RWPE2 (cell line): ENCODE data around the gene NCOA6.
"Not testable (repeated sequence)": the region's sequence is repeated elsewhere in the genome, so short reads cannot be mapped to it uniquely, and the experiment has no call there.

Experiments
- ATAC-seq: fragments of 200-7000 bp; cut with Tn5 transposase; 3 replicates; pipeline ENCODE4 v1.9.1; 2021; ENCODE audit warnings: low read depth
- DNase-seq: peaks from one replicate; pipeline ENCODE4 v3.0.0-alpha.2; 2020; ENCODE audit warnings: low spot score
- H3K27ac ChIP-seq: fragments of 450-650 bp; 2 replicates; pipeline ENCODE4 v1.5.1; 2017; ENCODE audit warnings: mild to moderate bottlenecking; ENCODE audit not compliant: poor library complexity, severe bottlenecking
- H3K27me3 ChIP-seq: fragments of 250-450 bp; sonication (Bioruptor Pico); 2 replicates; pipeline ENCODE4 v1.5.1; 2021; ENCODE audit warnings: mild to moderate bottlenecking, moderate library complexity; ENCODE audit not compliant: insufficient read depth, poor library complexity, severe bottlenecking
- H3K36me3 ChIP-seq: fragments of 250-450 bp; sonication (Bioruptor Pico); 2 replicates; pipeline ENCODE4 v1.5.1; 2020; ENCODE audit warnings: low read depth, mild to moderate bottlenecking, moderate library complexity
- H3K4me1 ChIP-seq: fragments of 250-450 bp; sonication (Bioruptor Pico); 2 replicates; pipeline ENCODE4 v1.5.1; 2021; ENCODE audit warnings: mild to moderate bottlenecking, moderate library complexity; ENCODE audit not compliant: insufficient read depth, poor library complexity, severe bottlenecking
- H3K4me3 ChIP-seq: fragments of 250-450 bp; sonication (Bioruptor Pico); 2 replicates; pipeline ENCODE4 v1.5.1; 2021; ENCODE audit warnings: mild to moderate bottlenecking, moderate library complexity; ENCODE audit not compliant: severe bottlenecking
- H3K9me3 ChIP-seq: fragments of 250-450 bp; sonication (Bioruptor Pico); 2 replicates; pipeline ENCODE4 v1.5.1; 2021; ENCODE audit warnings: mild to moderate bottlenecking, moderate library complexity; ENCODE audit not compliant: severe bottlenecking
- TF ChIP-seq, protein P1 (sequence below): fragments of 450-650 bp; IDR thresholded peaks from one replicate; pipeline ENCODE4 v1.5.1; 2017; ENCODE audit warnings: mild to moderate bottlenecking, moderate library complexity; ENCODE audit not compliant: poor library complexity, severe bottlenecking

The NCOA6 gene

DNA sequence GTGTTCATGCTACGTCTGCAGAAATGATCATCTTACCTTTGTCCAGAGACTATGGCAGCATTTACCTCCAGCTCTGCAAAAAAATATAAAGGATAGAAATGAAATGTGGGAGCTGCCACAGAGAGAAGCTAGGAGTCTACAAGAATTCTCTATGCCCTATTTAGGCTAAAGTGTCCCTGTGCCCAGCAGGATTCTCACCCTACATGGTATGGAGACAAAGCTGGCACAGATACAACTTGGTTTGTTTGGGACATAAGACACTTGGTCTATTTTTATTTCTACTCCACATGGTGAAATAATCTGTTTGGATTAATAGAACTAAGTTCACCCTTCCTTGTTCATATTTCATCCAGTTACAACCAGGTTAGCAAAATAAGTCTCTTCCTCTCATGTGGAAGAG is 92.9 kb downstream of the NCOA6 start:
- ATAC-seq (no peak), DNase-seq (no peak)
- Histone ChIP-seq H3K36me3 (peaks cover 70% of the 10 kb centered on the region), H3K4me1 (no peaks in the 10 kb centered on the region), H3K4me3 (no peak overlapping the region), H3K27ac (no peak overlapping the region), H3K27me3 (no peaks in the 10 kb centered on the region), H3K9me3 (no peaks in the 10 kb centered on the region)
- TF ChIP-seq, protein P1, sequence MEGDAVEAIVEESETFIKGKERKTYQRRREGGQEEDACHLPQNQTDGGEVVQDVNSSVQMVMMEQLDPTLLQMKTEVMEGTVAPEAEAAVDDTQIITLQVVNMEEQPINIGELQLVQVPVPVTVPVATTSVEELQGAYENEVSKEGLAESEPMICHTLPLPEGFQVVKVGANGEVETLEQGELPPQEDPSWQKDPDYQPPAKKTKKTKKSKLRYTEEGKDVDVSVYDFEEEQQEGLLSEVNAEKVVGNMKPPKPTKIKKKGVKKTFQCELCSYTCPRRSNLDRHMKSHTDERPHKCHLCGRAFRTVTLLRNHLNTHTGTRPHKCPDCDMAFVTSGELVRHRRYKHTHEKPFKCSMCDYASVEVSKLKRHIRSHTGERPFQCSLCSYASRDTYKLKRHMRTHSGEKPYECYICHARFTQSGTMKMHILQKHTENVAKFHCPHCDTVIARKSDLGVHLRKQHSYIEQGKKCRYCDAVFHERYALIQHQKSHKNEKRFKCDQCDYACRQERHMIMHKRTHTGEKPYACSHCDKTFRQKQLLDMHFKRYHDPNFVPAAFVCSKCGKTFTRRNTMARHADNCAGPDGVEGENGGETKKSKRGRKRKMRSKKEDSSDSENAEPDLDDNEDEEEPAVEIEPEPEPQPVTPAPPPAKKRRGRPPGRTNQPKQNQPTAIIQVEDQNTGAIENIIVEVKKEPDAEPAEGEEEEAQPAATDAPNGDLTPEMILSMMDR, result no peak

DNA sequence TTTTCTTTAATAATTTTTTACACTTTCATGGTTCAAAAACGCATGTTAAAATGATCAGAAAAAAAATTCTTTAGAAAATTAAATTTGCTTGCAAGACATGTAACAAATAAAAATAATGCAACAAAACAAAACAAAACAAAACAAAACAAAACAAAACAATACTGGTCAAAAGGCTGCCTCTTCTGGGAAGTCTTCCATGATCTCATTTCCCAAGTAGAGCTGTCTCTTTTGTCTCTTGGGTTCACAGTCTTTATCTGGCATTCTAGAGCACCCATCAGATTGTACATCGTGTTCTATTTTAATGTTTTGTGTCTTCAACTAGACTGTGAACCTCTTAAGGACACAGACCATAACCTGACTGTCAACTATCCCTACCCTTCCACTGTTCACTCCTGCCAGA is 96.0 kb downstream of the NCOA6 start:
- H3K4me3 ChIP-seq, result no peak overlapping the region
- no peak for DNase-seq
- no peaks in the 10 kb centered on the region for H3K27me3 ChIP-seq
- no peak overlapping the region for H3K27ac ChIP-seq
- H3K36me3 ChIP-seq, result peaks cover 82% of the 10 kb centered on the region
- H3K4me1 ChIP-seq, result no peaks in the 10 kb centered on the region
- TF ChIP-seq, protein P1, result no peak
- ATAC-seq, result no peak
- H3K9me3 ChIP-seq, result no peaks in the 10 kb centered on the region

DNA sequence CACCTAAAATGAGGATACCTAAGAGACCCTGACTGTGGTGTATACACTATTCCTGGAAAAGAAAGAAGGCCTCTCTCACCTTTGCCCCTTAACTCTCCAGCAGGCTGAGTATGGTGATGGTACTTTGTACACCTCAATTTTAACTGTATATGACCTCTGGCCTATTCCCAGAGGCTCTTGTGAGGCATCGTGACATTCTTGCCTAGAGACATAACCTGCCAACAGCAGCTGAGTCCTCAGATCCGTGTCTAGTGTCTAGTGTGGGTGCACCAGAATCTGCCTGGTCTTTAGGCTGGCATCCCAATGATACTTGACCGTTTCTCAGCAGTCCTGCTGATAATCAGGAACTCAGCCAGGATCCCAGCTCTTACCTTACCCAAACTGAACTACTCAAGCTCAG is 101.3 kb downstream of the NCOA6 start:
- Histone ChIP-seq H3K4me3 (no peak overlapping the region), H3K9me3 (no peaks in the 10 kb centered on the region), H3K27ac (no peak overlapping the region), H3K27me3 (no peaks in the 10 kb centered on the region), H3K4me1 (no peaks in the 10 kb centered on the region), H3K36me3 (peaks cover 83% of the 10 kb centered on the region)
- DNase-seq, result peak; percentile 20
- TF ChIP-seq, protein P1, result no peak
- ATAC-seq, result no peak

DNA sequence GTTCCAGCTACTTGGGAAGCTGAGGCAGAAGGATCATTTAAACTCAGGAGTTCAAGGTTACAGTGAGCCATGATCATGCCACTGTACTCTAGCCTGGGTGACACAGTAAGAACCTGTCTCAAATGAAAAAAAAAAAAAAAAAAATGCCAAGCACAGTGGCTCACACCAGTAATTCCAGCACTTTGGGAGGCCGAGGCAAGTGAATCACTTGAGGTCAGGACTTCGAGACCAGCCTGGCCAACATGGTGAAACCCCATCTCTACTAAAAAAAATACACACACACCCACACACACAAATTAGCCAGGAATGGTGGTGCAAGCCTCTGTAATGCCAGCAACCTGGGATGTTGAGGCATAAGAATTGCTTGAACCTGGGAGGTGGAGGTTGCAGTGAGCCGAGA is 102.9 kb downstream of the NCOA6 start:
- ATAC-seq, H3K4me3 ChIP-seq, H3K27me3 ChIP-seq, H3K9me3 ChIP-seq, H3K4me1 ChIP-seq, H3K27ac ChIP-seq: not testable (repeated sequence)
- peak; percentile 45 for DNase-seq
- peaks cover 77% of the 10 kb centered on the region for H3K36me3 ChIP-seq

DNA sequence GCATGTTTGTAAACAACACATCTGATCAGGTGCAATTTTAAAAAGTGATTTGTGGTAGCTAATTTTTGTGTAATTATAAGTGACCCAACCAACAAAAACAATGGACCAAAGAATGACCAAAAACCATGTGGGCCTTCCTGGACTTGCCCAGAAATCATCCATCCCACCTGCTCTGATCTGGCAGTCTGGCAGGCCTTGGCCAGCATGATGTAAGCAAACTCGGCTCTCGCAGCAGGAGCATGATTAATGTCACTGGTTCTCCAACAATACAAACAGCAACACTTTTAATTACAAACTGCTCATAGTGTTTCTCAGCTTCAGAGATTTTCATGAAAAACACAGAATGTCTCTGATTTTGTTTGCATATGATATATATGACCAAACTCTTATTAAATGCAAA is 105.2 kb downstream of the NCOA6 start:
- no peaks in the 10 kb centered on the region for H3K4me1 ChIP-seq

DNA sequence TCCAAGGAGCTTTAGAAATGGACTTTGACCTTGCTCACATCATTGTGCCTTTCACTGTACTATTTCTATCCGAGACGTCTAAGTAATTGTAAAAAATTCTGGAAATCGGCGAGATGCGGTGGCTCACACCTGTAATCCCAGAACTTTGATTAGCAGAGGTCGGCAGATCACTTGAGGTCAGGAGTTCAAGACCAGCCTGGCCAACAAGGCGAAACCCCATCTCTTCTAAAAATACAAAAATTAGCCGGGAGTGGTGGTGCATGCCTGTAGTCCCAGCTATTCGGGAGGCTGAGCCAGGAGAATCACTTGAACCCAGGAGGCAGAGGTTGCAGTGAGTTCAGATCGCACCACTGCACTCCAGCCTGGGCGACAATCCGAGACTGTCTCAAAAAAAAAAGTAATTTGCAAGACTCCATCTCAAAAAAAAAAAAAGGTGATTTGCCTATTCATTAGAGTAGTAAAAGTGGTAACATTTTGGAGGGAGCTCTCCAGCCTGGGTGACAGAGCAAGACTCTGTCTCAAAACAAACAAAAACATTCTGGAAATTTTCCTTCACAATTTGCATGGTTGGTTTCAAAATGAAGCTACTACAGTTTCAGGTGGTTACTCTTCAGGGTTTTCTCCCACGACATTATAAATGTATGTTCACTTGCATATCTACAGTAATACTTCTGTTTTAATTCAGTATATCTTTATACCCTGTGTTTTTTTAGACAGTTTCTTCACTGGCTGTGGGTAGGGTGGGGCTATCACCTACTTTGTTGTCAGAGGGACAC is 106.0 kb downstream of the NCOA6 start:
- not testable (repeated sequence) for H3K27ac ChIP-seq, H3K9me3 ChIP-seq, H3K4me1 ChIP-seq, ATAC-seq, H3K4me3 ChIP-seq, H3K27me3 ChIP-seq
- DNase-seq, result peak; percentile 11
- H3K36me3 ChIP-seq, result peaks cover 65% of the 10 kb centered on the region

More for the DNA sequence above, 105.2 kb downstream of the NCOA6 start:
- Histone ChIP-seq H3K27me3 (no peaks in the 10 kb centered on the region), H3K27ac (no peak overlapping the region), H3K9me3 (no peaks in the 10 kb centered on the region), H3K36me3 (peaks cover 65% of the 10 kb centered on the region), H3K4me3 (no peak overlapping the region)
- TF ChIP-seq, protein P1, result no peak
- ATAC-seq (no peak), DNase-seq (peak; percentile 22)
